Skin of body (tissue), 2 donors: ENCODE results near the gene IRF7. TPM values are rescaled to one million over a fixed set of nuclear protein-coding genes. Genes with fewer than 3 reads are reported as not detected.

ENCODE experiments used
- DNase-seq: peaks from one replicate; lab custom pipeline; 2025; lab: John Stamatoyannopoulos, UW
- total RNA-seq: library from RNA; depleted of rRNA; stranded (reverse); fragments of >200 nt; gene quantifications from one replicate; pipeline ENCODE4 v1.2.3, GENCODE V29; 2014

Gene IRF7
- total RNA-seq, 1 donor from 2014 or later: 6.6 TPM

DNA sequence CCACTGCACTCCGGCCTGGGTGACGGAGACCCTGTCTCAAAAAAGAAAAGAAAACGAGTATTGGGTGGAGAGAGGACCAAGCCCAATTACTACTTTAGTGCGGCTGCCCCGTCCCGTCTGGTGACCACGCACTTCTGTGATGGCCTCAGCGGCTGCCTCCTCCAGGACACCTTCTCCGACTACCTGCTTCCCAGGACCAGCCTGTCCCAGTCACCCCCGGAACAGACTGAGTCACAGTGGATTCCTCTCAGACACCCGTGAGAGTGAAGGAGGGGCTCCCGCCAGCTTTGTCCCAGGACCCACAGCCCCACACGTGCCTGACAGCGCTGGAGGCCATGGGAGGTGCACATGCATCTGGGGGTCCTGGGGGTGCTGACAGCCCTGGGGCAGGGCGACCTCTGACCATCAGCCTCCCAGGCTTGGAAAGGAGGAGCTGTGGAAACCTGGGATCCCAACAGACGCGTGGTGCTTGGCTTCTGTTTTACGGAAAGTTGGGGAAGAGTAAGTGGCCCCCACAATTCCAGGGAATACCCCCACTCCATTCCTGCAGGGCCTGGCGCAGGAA is 26.1 kb upstream of the IRF7 start:
- no peak for DNase-seq

DNA sequence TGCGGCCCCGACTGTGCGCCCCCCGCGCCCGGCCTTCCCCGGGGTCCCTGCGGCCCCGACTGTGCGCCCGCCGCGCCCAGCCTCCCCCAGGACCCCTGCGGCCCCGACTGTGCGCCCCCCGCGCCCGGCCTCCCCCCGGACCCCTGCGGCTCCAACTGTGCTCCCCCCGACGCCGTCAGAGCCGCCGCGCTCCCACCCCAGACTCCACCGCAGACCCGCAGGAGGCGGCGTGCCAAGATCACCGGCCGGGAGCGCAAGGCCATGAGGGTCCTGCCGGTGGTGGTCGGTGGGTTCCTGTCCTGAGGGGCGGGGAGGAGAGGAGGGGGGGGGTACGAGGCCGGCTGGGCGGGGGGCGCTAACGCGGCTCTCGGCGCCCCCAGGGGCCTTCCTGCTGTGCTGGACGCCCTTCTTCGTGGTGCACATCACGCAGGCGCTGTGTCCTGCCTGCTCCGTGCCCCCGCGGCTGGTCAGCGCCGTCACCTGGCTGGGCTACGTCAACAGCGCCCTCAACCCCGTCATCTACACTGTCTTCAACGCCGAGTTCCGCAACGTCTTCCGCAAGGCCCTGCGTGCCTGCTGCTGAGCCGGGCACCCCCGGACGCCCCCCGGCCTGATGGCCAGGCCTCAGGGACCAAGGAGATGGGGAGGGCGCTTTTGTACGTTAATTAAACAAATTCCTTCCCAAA is 24.4 kb upstream of the IRF7 start:
- no peak for DNase-seq

DNA sequence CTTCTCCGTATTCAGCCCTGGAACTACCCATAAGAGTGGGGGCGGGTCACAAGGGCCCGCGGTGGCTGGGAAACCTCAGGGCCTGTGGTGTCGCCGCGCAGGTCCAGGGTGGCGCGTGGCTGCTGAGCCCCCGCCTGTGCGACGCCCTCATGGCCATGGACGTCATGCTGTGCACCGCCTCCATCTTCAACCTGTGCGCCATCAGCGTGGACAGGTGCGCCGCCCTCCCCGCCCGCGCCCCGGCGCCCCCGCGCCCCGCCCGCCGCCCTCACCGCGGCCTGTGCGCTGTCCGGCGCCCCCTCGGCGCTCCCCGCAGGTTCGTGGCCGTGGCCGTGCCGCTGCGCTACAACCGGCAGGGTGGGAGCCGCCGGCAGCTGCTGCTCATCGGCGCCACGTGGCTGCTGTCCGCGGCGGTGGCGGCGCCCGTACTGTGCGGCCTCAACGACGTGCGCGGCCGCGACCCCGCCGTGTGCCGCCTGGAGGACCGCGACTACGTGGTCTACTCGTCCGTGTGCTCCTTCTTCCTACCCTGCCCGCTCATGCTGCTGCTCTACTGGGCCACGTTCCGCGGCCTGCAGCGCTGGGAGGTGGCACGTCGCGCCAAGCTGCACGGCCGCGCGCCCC is 23.7 kb upstream of the IRF7 start:
- no peak for DNase-seq

DNA sequence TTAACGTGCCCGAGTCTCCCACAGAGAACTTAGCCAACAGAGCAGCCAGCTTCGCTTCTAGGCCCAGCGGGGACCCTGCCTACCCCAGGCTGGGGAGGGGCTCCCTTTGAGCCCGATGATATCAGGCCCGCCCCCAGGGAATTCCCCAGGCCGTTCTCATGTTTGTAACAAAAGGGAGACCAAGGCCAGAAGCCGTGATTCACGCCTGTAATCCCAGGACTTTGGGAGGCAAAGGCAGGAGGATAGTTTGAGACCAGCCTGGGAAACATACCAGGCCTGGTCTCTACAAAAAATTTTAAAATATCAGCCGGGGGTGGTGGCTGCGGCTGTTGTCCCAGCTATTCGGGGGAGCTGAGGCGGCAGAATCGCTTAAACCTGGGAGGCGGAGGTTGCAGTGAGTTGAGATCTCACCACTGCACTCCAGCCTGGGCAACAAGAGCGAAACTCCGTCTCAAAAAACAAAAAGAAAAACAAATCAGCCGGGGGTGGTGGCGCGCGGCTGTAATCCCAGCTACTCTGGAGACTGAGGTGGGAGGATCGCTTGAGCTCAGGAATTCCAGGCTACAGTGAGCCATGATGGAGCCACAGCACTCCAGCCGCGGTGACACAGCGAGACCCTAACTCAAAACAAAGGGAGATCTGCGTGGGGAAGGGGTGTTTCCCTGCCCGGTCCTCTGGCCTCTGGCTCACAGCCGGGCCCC is 23.0 kb upstream of the IRF7 start:
- DNase-seq: no peak

DNA sequence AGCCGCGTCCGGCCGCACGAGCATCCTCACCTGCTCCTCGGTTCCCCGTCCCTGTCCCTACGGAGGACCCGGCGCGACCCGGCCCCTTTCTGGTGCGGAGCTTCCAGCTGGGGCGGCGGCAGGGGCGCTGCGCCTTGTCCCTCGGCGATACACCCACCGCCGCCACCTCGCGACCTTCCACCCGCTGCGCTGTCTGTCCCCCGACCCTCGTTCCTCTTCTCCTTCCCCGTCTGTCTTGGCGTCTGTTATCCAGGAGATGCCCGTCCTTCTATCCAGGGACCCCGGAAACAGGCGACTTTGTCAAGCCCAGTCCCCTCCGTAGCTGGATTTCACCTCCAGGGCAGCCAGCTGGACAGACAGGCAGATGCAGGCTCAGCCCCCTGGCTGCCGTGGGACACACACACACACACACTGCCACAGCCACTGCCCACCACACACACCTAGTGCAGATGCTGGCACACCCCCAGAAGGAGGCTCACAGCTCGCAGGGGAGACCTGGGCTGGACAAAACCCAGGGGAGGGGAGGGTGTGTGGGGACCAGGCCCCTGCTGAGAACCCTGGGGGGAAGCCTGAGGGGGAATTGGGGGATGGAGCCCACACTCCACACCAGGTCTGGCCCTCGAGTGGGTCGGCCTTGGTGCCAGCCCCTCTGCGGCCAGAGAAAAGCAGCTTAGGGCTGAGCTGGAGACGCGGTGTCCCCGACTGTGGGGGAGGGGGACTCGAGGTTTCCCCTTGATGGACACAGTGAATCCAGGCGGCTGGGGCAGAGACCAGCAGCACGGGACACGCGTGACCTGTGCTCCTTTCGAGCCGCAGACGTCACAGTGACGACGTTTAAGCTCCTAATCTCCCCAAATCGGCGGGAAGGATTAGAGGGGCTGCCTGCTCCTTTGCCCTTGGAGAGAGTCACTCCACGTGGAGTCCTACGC is 22.1 kb upstream of the IRF7 start:
- DNase-seq: no peak

DNA sequence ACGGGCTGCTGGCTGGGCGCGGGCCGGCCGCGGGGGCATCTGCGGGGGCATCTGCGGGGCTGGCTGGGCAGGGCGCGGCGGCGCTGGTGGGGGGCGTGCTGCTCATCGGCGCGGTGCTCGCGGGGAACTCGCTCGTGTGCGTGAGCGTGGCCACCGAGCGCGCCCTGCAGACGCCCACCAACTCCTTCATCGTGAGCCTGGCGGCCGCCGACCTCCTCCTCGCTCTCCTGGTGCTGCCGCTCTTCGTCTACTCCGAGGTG is 21.5 kb upstream of the IRF7 start:
- DNase-seq: no peak

DNA sequence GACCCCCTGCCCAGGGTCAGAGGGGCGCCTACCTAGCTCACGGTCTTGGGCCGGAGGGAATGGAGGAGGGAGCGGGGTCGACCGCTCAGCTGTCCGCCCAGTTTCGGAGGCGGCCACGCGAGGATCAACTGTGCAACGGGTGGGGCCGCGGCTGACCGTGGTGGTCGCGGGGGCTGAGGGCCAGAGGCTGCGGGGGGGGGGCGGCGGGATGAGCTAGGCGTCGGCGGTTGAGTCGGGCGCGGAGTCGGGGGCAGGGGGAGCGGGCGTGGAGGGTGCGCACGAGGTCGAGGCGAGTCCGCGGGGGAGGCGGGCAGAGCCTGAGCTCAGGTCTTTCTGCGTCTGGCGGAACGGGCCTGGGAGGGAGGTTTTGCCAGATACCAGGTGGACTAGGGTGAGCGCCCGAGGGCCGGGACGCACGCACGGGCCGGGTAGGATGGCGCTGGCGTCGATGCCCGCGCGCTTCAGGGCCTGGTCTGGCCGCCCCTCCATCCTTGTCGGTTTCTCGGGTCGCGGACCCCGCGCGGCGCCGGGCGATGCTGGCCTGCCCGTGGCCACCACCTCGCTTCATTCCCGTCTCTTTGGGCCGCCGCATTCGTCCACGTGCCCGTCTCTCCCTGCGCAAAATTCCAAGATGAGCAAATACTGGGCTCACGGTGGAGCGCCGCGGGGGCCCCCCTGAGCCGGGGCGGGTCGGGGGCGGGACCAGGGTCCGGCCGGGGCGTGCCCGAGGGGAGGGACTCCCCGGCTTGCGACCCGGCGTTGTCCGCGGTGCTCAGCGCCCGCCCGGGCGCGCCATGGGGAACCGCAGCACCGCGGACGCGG is 21.0 kb upstream of the IRF7 start, which contains the start of gene DRD4:
Gene DRD4 (plus strand): TSS at position 759 of the 822 bp plus-strand sequence. CDS start 36 bp downstream, at position 795.
- DNase-seq: no peak

DNA sequence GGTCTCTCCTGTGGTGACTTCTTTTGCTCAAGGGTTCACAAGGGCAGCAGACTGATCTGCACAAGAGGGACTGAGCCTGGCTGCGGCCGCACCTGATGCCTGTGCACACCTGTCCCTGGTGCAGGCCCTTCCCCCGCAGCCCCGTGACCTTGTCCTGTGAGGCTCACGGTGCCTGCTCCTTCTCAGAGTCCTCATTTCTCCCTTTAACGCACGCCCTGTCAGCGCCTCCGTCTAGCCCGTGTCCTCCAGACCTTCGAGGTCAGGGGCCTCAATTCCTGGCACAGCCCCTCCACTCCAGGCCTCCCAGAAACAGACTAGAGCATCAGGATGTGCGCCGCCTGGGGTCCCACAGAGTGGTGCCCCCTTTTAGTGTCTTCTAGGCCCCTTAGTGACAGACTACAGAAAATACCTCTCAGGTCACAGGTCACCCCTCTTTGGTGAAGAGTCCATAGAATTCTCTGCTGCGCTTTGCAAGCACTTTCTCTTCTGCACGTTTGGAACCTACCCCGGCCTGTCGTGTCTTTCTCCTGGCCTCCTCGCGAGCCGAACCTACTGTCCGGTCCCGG is 20.3 kb upstream of the IRF7 start:
- no peak for DNase-seq

DNA sequence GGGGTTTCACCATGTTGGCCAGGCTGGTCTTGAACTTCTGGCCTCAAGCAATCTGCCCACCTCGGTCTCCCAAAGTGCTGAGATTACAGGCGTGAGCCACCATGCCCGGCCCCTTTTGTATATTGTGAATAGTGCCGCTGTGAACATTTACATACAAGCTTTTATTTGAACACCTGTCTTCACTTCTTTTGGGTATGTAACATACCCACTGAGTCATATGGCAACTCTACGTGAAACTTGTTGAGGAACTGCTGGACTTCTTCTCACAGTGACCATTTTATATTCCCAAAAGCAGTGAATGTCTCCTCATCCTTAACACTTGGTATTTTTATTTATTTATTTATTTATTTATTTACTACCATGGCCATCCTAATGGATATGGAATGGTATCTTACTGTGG is 15.1 kb upstream of the IRF7 start:
- no peak for DNase-seq

DNA sequence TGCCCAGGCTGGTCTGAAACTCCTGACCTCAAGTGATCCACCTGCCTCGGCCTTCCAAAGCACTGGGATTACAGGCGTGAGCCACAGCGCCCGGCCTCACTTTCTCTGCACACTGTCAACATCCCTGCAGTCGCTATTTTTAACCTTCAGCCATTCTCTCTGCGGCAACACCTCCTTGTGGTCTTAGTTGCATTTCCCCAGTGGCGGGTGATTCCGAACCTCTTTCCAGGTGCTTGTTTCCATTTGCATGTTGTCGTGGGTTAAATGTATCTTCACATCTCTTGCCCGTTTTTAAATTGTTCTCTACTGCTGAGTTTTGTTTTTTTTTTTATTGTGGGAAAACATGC is 13.5 kb upstream of the IRF7 start:
- DNase-seq: no peak

DNA sequence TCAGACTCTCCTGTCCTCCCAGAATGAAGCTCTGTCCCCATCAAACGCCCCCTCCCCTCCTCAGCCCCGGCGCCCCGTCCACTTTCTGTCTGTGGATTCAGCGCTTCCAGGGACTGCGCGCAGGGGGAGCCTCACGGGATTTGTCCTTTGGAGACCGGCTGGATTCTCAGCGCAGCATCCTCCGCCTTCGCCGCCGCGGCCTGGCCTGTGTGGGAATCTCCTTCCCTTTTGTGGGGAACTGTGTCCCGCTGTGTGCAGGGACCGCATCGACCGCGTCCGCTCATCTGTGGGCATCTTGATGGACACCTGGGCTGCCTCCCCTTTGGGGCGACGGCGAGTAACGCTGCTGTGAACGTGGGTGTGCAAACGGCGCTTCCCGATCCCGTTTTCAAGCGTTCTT is 12.3 kb upstream of the IRF7 start:
- DNase-seq: no peak

DNA sequence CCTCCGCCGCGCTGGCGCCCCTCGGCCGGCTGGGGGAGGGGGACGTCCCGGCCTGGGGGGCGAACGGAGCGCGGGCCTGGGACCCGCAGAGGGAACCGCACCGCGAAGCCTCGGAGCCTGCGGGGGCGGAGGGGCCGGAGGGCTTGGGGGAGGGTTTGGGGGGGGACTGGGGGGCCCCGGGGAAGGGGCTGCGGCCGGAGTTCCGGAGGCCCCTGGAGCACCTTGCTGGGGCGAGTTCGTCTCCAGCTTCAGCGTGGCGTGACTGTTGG is 11.5 kb upstream of the IRF7 start:
- no peak for DNase-seq

DNA sequence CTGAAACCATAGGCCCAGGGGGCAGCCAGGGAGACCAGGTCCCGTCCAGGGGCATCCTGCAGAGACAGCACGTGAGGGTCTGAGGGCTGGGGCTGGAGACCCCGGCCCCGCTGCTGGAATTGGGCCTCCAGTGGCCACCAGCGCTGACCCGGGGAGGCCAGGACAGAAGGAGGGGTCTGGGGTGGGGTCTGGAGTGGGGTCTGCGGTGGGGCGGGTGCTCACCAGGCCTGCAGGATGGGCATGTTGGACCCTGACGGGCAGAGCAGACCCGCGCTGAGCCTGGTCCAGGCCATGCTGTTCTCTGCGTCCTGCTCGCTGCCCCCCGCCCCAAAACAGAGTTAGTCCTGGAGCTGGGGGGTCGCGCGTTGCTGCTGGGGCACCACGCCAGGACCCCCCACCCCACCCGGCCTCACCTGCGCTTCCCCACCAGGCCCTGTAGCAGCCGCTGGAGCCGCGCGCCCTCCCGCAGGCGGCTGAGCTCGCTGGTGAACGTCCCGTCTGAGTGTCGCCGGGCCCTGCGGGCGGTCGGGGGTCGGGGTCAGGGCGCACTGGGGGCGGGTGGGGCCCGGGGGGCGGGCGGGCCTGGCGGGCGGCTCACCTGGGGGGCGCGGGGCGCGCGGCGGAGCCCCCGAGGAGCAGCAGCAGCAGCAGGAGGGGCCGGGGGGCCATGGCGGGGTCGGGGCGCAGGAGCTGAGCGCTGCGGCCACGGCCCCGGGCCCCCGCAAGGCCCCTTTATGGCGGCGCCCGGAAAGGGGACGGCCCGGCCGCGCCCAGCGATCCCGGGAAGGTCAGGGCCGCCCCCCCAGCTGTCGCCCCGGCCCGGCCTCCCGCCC is 10.9 kb upstream of the IRF7 start, which contains the start of gene SCT:
Gene SCT (minus strand): TSS at position 707 of the 833 bp plus-strand sequence. CDS start 38 bp downstream, at position 669.
- DNase-seq: no peak

DNA sequence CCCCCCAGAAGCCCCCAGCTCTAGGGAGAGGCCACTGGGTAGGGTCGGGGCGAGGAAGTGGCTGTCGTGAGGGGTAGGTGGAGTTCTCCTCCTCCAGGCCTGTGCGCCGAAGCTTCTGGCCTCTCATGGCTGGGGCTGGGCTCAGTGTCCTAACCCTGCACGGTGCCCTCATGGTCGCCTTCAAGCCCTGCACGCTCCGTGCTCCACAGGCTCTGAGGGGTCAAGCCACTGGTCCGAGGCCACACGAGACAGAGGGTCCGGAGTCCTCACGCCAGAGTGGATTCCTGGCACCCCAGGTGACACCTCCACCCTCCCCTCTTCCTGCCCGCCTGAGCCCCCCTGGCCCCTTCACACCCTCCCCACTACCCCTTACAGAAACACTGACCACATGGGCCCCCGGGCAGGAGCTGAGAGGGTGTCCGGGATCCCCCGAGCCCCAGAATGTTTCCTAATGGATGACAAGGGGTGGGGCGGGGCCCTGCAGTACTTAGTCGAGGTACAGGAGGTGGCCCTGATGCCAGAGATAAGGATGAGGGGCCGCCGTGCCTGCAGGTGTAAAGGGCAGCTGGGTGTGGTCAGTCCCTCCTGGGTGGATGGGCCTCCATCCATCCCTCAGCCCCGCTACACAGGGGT is 10.0 kb upstream of the IRF7 start:
- DNase-seq: no peak

DNA sequence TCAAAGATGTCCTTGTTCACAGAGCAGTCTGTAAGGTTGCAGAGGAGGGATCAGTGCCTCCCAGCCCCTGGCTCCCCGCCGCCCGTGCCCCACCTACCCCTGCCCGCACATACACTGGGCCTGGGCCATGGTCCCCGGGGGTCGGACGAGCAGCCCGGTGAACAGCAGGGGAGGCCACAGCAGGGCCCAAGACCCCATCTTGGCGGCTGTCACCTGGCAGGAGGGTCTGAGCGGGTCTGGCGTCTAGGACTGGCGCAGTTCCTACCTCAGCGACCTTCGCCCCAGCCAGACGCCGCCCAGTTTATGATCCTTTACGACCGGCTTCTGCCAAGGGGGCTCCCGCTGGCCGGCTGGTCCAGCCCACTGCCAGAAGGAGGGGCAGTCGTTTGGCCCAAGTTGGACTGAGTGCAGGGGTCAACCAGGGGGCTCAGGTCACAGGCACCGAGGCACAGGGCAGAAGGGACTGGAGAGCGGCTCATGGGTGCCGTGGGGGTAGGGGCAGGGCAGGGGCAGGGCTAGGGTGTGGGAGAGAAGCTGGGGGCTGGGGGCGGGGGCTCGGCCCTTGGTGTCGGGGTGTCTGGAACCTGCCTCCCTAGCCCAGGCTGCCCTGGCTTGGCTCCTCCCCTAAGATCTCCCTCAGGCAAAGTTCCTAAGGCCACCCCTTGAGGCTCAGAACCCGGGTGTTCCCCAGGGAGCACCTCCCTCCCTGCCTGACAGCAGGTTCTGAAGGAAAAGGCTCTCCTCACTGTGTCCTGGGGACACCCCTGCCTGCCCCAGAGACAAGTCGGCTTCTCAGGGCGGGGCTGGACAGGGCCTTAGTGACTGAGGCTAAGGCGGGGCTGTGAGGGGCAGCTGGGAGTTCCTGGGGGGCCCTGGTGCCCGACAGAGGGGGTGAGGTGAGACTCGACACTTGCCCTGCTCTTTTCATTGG is 9.2 kb upstream of the IRF7 start, which contains the start of gene CDHR5:
Gene CDHR5 (minus strand): TSS at position 251 of the 931 bp plus-strand sequence. CDS start 53 bp downstream, at position 198.
- DNase-seq: no peak

DNA sequence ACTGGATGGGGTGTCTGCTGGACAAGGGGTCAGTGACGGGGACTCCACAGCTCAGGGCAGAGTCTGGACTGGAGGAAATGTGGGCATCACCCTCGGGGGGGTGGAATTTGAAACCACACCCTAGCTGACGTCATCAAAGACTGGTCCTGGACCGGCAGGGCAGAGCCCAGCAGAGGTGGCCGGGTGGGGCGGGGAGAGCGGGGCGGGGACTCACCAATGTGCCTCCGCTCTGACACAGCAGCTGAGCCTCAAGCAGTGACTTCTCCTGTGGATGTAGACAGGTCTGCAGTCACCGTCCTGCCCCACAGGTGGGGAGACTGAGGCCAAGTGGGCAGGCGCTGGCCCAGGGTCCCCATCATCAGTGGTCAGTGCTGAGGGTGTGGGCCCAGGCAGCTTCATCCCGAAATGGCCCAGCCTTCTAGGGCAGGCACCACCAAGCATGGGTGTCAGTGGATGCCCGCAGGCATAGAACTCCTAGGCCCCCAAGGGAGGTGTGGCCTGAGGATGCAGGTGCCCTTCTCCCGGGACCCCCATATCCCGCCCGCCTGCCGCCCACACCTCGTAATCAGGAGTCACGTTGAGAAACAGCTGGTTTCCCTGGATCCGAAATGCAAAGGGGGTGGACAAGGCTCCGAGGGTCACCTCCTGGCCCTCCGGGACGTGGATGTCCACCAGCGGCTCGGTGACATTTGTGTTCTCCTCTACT is 8.4 kb upstream of the IRF7 start:
- no peak for DNase-seq

DNA sequence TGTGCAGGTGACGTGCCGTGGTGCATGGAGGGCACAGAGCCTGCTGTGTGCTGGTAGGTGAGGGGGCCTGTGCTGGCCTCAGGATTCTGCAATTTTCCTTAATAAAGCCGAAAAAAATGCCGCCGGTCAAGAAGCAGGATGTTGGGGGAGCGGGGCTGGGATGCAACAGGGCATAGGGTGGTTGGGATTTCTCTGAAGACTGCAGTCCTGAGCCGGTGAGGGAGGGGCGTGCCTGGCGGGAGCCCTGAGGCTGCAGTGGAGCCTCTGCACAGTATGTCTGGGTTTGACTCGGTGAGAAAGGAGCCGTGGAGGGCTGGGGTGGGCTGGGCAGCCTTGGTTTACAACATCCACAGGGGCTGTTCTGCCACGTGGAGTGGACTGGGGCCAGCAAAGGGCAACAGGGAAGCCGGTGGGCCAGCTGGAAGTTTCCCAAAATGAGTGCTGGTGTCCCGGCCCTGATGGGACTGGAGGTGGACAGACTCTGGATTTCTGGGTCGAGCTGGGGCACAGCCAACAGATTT is 7.7 kb upstream of the IRF7 start:
- no peak for DNase-seq
